Measurements from ENCODE around the gene ADK. TPM values are rescaled to one million over a fixed set of nuclear protein-coding genes. Genes with fewer than 3 reads are reported as not detected.

ADK gene
- total RNA-seq, 1 experiment from 2014 or later: 159 TPM

- no TSS peak for BruUV-seq (replicated peaks)
- Histone ChIP-seq H2AFZ (no peak overlapping the region), H3K79me2 (ENCODE audit: low read depth) (no peaks in the 10 kb centered on the region), H3K4me3 (no peak overlapping the region), H3K4me2 (no peak overlapping the region), H3F3A (ENCODE audit: insufficient read depth, low read depth) (no peaks in the 10 kb centered on the region), H3K9me2 (ENCODE audit: insufficient read depth) (no peaks in the 10 kb centered on the region), H3K4me1 (replicated peaks; ENCODE audit: insufficient read depth) (no peaks in the 10 kb centered on the region), H3K27ac (no peak overlapping the region), H4K20me1 (ENCODE audit: insufficient read depth) (no peaks in the 10 kb centered on the region), H3K36me3 (ENCODE audit: low read depth) (0 out of 2 replicates have a peak, but pooled peaks cover 3% of the 10 kb centered on the region), H3K27me3 (ENCODE audit: insufficient read depth, low read depth) (no peaks in the 10 kb centered on the region), H3K9me3 (ENCODE audit: insufficient read depth, low read depth) (0 out of 2 replicates have a peak, but pooled peaks cover 4% of the 10 kb centered on the region)
- intact Hi-C loops (cut with micrococcal nuclease; ENCODE audit: unreplicated experiment): loop anchor here (5.0 kb wide), 1 partner anchor 370 kb away; no protein-coding TSS in a partner anchor
- POLR2A ChIA-PET (ENCODE audit: unreplicated experiment): no interaction called here
- TF ChIP-seq CTCF (conservative IDR thresholded peaks at IDR 0.05) (no peak), EZH2 (IDR thresholded peaks at IDR 0.05; ENCODE audit: low read depth) (no peak)
- no peak for DNase-seq
- CTCF ChIA-PET: interaction anchor here (0.7 kb wide), 1 partner anchor 45 kb away, joined by 4 read pairs; no protein-coding TSS in a partner anchor
These were observed 486.7 kb downstream of the ADK start for GRCh38 chr10:74637685-74638084.

GRCh38 chr10:74640134-74640921, 489.3 kb downstream of the ADK start:
- CTCF ChIA-PET: no interaction called here
- intact Hi-C loops (cut with micrococcal nuclease; ENCODE audit: unreplicated experiment): no loop called here

GRCh38 chr10:74641659-74642058, 490.6 kb downstream of the ADK start:
- intact Hi-C loops (cut with micrococcal nuclease; ENCODE audit: unreplicated experiment): no loop called here
- BruUV-seq (replicated peaks): no TSS peak

More at GRCh38 chr10:74640134-74640921, 489.3 kb downstream of the ADK start:
- Histone ChIP-seq H3K36me3 (ENCODE audit: low read depth) (no peaks in the 10 kb centered on the region), H3K4me1 (replicated peaks; ENCODE audit: insufficient read depth) (no peaks in the 10 kb centered on the region), H3K4me3 (no peak overlapping the region), H4K20me1 (ENCODE audit: insufficient read depth) (no peaks in the 10 kb centered on the region), H3K9me3 (ENCODE audit: insufficient read depth, low read depth) (no peaks in the 10 kb centered on the region), H2AFZ (no peak overlapping the region), H3K9me2 (ENCODE audit: insufficient read depth) (no peaks in the 10 kb centered on the region), H3F3A (ENCODE audit: insufficient read depth, low read depth) (peaks cover 4% of the 10 kb centered on the region; the same call in 1 of the 2 replicates), H3K27ac (no peak overlapping the region), H3K4me2 (no peak overlapping the region), H3K79me2 (ENCODE audit: low read depth) (no peaks in the 10 kb centered on the region), H3K27me3 (ENCODE audit: insufficient read depth, low read depth) (no peaks in the 10 kb centered on the region)
- DNase-seq: no peak
- POLR2A ChIA-PET (ENCODE audit: unreplicated experiment): interaction anchor here (0.6 kb wide), 1 partner anchor 636 kb away, joined by 42 read pairs; no protein-coding TSS in a partner anchor
- no TSS peak for BruUV-seq (replicated peaks)
- TF ChIP-seq CTCF (conservative IDR thresholded peaks at IDR 0.05): no peak
- no peak for TF ChIP-seq EZH2 (IDR thresholded peaks at IDR 0.05; ENCODE audit: low read depth)

More at GRCh38 chr10:74641659-74642058, 490.6 kb downstream of the ADK start:
- H3K9me3 ChIP-seq (ENCODE audit: insufficient read depth, low read depth): no peaks in the 10 kb centered on the region; the same call in 1 of the 2 replicates
- peaks cover 4% of the 10 kb centered on the region; the same call in 1 of the 2 replicates for H3F3A ChIP-seq (ENCODE audit: insufficient read depth, low read depth)
- H3K36me3 ChIP-seq (ENCODE audit: low read depth): no peaks in the 10 kb centered on the region
- H2AFZ ChIP-seq: no peak overlapping the region
- CTCF ChIA-PET: no interaction called here
- H3K9me2 ChIP-seq (ENCODE audit: insufficient read depth): no peaks in the 10 kb centered on the region
- H3K27ac ChIP-seq: no peak overlapping the region
- H3K4me3 ChIP-seq: no peak overlapping the region
- H3K79me2 ChIP-seq (ENCODE audit: low read depth): no peaks in the 10 kb centered on the region
- H3K4me2 ChIP-seq: no peak overlapping the region
- TF ChIP-seq CTCF (conservative IDR thresholded peaks at IDR 0.05) (no peak), EZH2 (IDR thresholded peaks at IDR 0.05; ENCODE audit: low read depth) (no peak)
- no peaks in the 10 kb centered on the region for H4K20me1 ChIP-seq (ENCODE audit: insufficient read depth)
- no peaks in the 10 kb centered on the region for H3K4me1 ChIP-seq (replicated peaks; ENCODE audit: insufficient read depth)
- POLR2A ChIA-PET (ENCODE audit: unreplicated experiment): no interaction called here
- H3K27me3 ChIP-seq (ENCODE audit: insufficient read depth, low read depth): no peaks in the 10 kb centered on the region
- DNase-seq: no peak
